ENCODE results near the gene FMNL2.

DNA sequence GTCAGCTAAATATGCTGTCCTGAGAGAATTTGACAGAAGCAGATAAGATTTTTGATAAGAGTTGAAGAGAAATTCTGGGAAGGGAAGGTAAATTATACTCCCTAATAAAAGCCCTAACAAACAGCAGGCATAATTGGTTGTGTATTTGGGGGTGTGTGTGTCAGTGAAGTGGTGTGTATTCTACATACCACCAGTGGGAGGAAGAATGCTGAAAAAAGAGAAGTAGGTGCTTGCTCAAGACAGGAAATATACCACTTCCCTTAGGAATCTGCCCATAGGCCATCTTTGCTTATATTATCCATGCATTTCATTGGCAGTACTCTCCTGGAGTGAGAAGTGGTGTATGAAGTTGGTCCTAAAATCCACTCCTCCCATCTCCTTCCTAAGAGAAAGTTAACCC, 76.2 kb downstream of the FMNL2 start:
- TF ChIP-seq, protein P1, sequence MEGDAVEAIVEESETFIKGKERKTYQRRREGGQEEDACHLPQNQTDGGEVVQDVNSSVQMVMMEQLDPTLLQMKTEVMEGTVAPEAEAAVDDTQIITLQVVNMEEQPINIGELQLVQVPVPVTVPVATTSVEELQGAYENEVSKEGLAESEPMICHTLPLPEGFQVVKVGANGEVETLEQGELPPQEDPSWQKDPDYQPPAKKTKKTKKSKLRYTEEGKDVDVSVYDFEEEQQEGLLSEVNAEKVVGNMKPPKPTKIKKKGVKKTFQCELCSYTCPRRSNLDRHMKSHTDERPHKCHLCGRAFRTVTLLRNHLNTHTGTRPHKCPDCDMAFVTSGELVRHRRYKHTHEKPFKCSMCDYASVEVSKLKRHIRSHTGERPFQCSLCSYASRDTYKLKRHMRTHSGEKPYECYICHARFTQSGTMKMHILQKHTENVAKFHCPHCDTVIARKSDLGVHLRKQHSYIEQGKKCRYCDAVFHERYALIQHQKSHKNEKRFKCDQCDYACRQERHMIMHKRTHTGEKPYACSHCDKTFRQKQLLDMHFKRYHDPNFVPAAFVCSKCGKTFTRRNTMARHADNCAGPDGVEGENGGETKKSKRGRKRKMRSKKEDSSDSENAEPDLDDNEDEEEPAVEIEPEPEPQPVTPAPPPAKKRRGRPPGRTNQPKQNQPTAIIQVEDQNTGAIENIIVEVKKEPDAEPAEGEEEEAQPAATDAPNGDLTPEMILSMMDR (IDR thresholded peaks at IDR 0.05), result no peak
- TF ChIP-seq POLR2A (IDR thresholded peaks at IDR 0.05), result no peak

Data from heart left ventricle (tissue), 13 donors.